K562 (cell line): ENCODE data around the gene OR1D5. TPM values are rescaled to one million over a fixed set of nuclear protein-coding genes. Genes with fewer than 3 reads are reported as not detected.

Experiments
- ATAC-seq: fragments of 200-7000 bp; cut with Tn5 transposase; 3 replicates; pipeline ENCODE4 v1.9.1; 2020; ENCODE audit warnings: moderate library complexity
- BruUV-seq: library from RNA; stranded (reverse); fragments of 400-500 nt; replicated peaks from 2 replicates; lab custom pipeline; 2021; lab: Mats Ljungman, UMichigan
- CTCF ChIA-PET: fragments of 300-600 bp; formaldehyde crosslinking; extraction: SDS; loops from one replicate; lab custom pipeline; 2021; ENCODE audit warnings: low intra/inter-chr PET ratio; lab: Yijun Ruan, JAX
- POLR2A ChIA-PET: fragments of 300-600, 350-650 bp; sonication (Branson Sonifier 250); formaldehyde crosslinking; extraction: SDS; loops from one replicate; lab custom pipeline; 2021; ENCODE audit warnings: antibody characterized with exemption, inconsistent platforms; lab: Yijun Ruan, JAX
- DNase-seq, 4 experiments: peaks; one replicate each; pipeline versions ENCODE4 v3.0.0 to v3.0.0-alpha.2; 2011 to 2018; ENCODE audit warnings: low spot score in 3 of 4, mixed read lengths in 3 of 4; ENCODE audit errors: extremely low read depth in 1 of 4
- FAIRE-seq: peaks from 2 replicates; lab custom pipeline; 2011; peaks lifted over from hg19 to GRCh38; lab: Jason Lieb, UNC
- H2AFZ ChIP-seq: 2 replicates; pipeline ENCODE4 v1.6.0; 2011; ENCODE audit warnings: low read depth, low read length, control low read depth, inconsistent platforms
- H3K27ac ChIP-seq: fragments of 200-600 bp; 3 replicates; pipeline ENCODE4 v1.8.0; 2011; ENCODE audit warnings: low read depth, mild to moderate bottlenecking, control low read depth, inconsistent platforms, low read length, moderate library complexity, mixed read lengths; ENCODE audit errors: extremely low read depth
- H3K27me3 ChIP-seq, 2 experiments: fragments of 300-600 bp in 1 of 2; 2 replicates in 1 of 2; 3 replicates in 1 of 2; pipeline versions ENCODE4 v1.6.0 to v1.8.0; 2011; ENCODE audit warnings: inconsistent platforms in 2 of 2, low read length in 2 of 2, mild to moderate bottlenecking in 1 of 2, mixed read lengths in 1 of 2, moderate library complexity in 1 of 2; ENCODE audit not compliant: control insufficient read depth in 2 of 2, insufficient read depth in 2 of 2
- H3K36me3 ChIP-seq: fragments of 300-600 bp; 3 replicates; pipeline ENCODE4 v1.8.0; 2011; ENCODE audit warnings: mild to moderate bottlenecking, low read length, inconsistent platforms; ENCODE audit not compliant: control insufficient read depth, insufficient read depth
- H3K4me1 ChIP-seq, 2 experiments: fragments of 200-600 bp in 1 of 2; replicated peaks in 1 of 2; 2 replicates in 1 of 2; 3 replicates in 1 of 2; pipeline versions ENCODE4 v1.5.1 to v1.8.0; 2011; ENCODE audit warnings: inconsistent platforms in 2 of 2, low read length in 2 of 2, mild to moderate bottlenecking in 1 of 2, mixed read lengths in 1 of 2, moderate library complexity in 1 of 2; ENCODE audit not compliant: control insufficient read depth in 2 of 2, insufficient read depth in 2 of 2
- H3K4me2 ChIP-seq: 2 replicates; pipeline ENCODE4 v1.6.1; 2011; ENCODE audit warnings: low read length, control low read depth, inconsistent platforms, mixed read lengths; ENCODE audit not compliant: insufficient read depth
- H3K4me3 ChIP-seq: fragments of 200-600 bp; sonication (generic), shearing (Covaris generic); 2 replicates; pipeline ENCODE4 v1.5.1; 2016; ENCODE audit warnings: control low read depth, inconsistent platforms
- H3K79me2 ChIP-seq: fragments of 200-600 bp; 3 replicates; pipeline ENCODE4 v1.8.0; 2011; ENCODE audit warnings: low read length, inconsistent platforms; ENCODE audit not compliant: control insufficient read depth, insufficient read depth
- H3K9ac ChIP-seq, 2 experiments: 2 replicates each; pipeline versions ENCODE4 v1.6.0 to v1.6.1; 2011; ENCODE audit warnings: low read depth in 2 of 2, low read length in 2 of 2, control low read depth in 1 of 2, inconsistent platforms in 1 of 2, mild to moderate bottlenecking in 1 of 2, mixed read lengths in 1 of 2; ENCODE audit not compliant: insufficient read depth in 1 of 2
- H3K9me1 ChIP-seq: one replicate; pipeline ENCODE4 v1.6.0; 2011; ENCODE audit warnings: inconsistent platforms, mild to moderate bottlenecking, low read length, moderate library complexity; ENCODE audit not compliant: control insufficient read depth, insufficient read depth
- H3K9me3 ChIP-seq: replicated peaks from 2 replicates; pipeline ENCODE4 v1.5.1; 2011; ENCODE audit warnings: low read depth, low read length, inconsistent platforms; ENCODE audit not compliant: control insufficient read depth, insufficient read depth
- H4K20me1 ChIP-seq: replicated peaks from 2 replicates; pipeline ENCODE4 v1.6.1; 2011; ENCODE audit warnings: low read length, inconsistent platforms, mixed read lengths; ENCODE audit not compliant: control insufficient read depth, insufficient read depth
- ARNT ChIP-seq, 2 experiments: fragments of 450-650 bp; IDR thresholded peaks; 2 replicates each; pipeline ENCODE4 v1.6.1; 2016; ENCODE audit warnings: mild to moderate bottlenecking in 1 of 2
- HDAC1 ChIP-seq, 2 experiments: fragments of 450-650 bp; IDR thresholded peaks; 2 replicates each; pipeline ENCODE4 v1.6.1; 2016 to 2017; ENCODE audit warnings: inconsistent platforms in 1 of 2, mild to moderate bottlenecking in 1 of 2, moderate library complexity in 1 of 2
- ILF3 ChIP-seq: fragments of 450-650 bp; IDR thresholded peaks from 2 replicates; pipeline ENCODE4 v1.6.1; 2018; ENCODE audit warnings: antibody characterized with exemption, mild to moderate bottlenecking, moderate library complexity, borderline replicate concordance
- LEF1 ChIP-seq: fragments of 450-650 bp; IDR thresholded peaks from 2 replicates; pipeline ENCODE4 v1.6.1; 2016; ENCODE audit warnings: mild to moderate bottlenecking
- MLLT1 ChIP-seq, 2 experiments: fragments of 450-650 bp; IDR thresholded peaks; 2 replicates each; pipeline ENCODE4 v1.6.1; 2016
- SMARCC2 ChIP-seq: fragments of 450-650 bp; IDR thresholded peaks from 2 replicates; pipeline ENCODE4 v1.6.1; 2017; ENCODE audit warnings: antibody characterized with exemption, moderate library complexity, mild to moderate bottlenecking, low read depth
- SNIP1 ChIP-seq: fragments of 450-650 bp; IDR thresholded peaks from 2 replicates; pipeline ENCODE4 v1.7.1; 2017; ENCODE audit warnings: low read depth, mild to moderate bottlenecking
- ZMIZ1 ChIP-seq, 2 experiments: fragments of 150-350 bp in 1 of 2; IDR thresholded peaks; 2 replicates each; pipeline ENCODE4 v1.6.1; 2012 to 2016; ENCODE audit warnings: low read depth in 2 of 2, low read length in 2 of 2, mild to moderate bottlenecking in 1 of 2, moderate library complexity in 1 of 2
- WGBS: fragments of 100-300 bp; shearing (Covaris generic); methylation state at CpG from one replicate; pipeline ENCODE4 v1.1.6; 2016; ENCODE audit warnings: low coverage, mixed read lengths; ENCODE audit not compliant: insufficient coverage; ENCODE audit errors: missing lambda C conversion rate; 5-methylcytosine and 5-hydroxymethylcytosine counted together
- in situ Hi-C: fragments of 300-500 bp; cut with MboI; formaldehyde crosslinking; loops from 4 replicates; pipeline ENCODE4 v1.15.0; 2018; ENCODE audit warnings: inconsistent platforms, mixed read lengths
- intact Hi-C: fragments of 100-400 bp; cut with micrococcal nuclease; formaldehyde crosslinking; loops from 2 replicates; pipeline ENCODE4 v1.14.2; 2022
- polyA plus RNA-seq, 8 experiments: library from polyadenylated mRNA; depleted of rRNA in 4 of 8; stranded (reverse) in 5 of 8; unstranded in 3 of 8; fragments of >200 nt; fragmentation: Nextera tagmentation in 2 of 8; fragmentation: Illumina TruSeq in 1 of 8; extraction: Ambion mirVana in 2 of 8; extraction: Trizol in 1 of 8; gene quantifications; 2 replicates each; pipeline versions ENCODE4 v1.2.1 to v1.2.3, GENCODE V29; 2011 to 2014; ENCODE audit warnings: inconsistent platforms in 1 of 8, missing spikeins in 1 of 8
- total RNA-seq, 7 experiments: library from RNA; depleted of rRNA in 6 of 7; stranded (reverse); fragments of >200 nt in 6 of 7; fragmentation: Illumina TruSeq in 2 of 7; extraction: Trizol in 2 of 7; gene quantifications; 2 replicates each; pipeline versions ENCODE4 v1.2.1 to v1.2.3, GENCODE V29; 2011 to 2021; ENCODE audit warnings: low replicate concordance in 1 of 7

OR1D5 gene
- total and polyA plus RNA-seq, 9 of the 15 experiments (the other 6 are each of a cell fraction or from before 2014, with no cell fraction given), result not detected

- DNase-seq (no peak), ATAC-seq (no peak), FAIRE-seq (no peak)
- Histone ChIP-seq H3K79me2 (no peaks in the 10 kb centered on the region), H3K9ac (no peak overlapping the region), H3K27me3 (peaks cover 0 to 33% of the 10 kb centered on the region in 2 experiments; a peak in 2 of 5 replicates), H2AFZ (no peak overlapping the region), H3K36me3 (no peaks in the 10 kb centered on the region), H3K4me1 (no peaks in the 10 kb centered on the region; a peak in 1 of 5 replicates), H3K27ac (no peak overlapping the region), H3K4me3 (no peak overlapping the region), H3K9me3 (no peaks in the 10 kb centered on the region), H4K20me1 (peaks cover 4% of the 10 kb centered on the region; the same call in 1 of the 2 replicates), H3K9me1 (no peaks in the 10 kb centered on the region), H3K4me2 (no peak overlapping the region)
- in situ Hi-C loops (no loop called here), intact Hi-C loops (no loop called here)
- TF ChIP-seq ILF3 (no peak), SMARCC2 (no peak), LEF1 (no peak), ARNT (IDR thresholded peaks at IDR 0.05) (no peak)
- 2% methylated on average over 17 of the region's 19 CpGs for WGBS
- BruUV-seq, result no TSS peak
- ChIA-PET POLR2A (no interaction called here), CTCF (no interaction called here)
These were observed 34.0 kb downstream of the OR1D5 start for GRCh38 chr17:3029213-3029913.

- H3K36me3 ChIP-seq, result no peaks in the 10 kb centered on the region
- no peaks in the 10 kb centered on the region; a peak in 1 of 5 replicates for H3K4me1 ChIP-seq
- no peak for DNase-seq
- ATAC-seq, result no peak
- POLR2A ChIA-PET, result no interaction called here
- H3K4me3 ChIP-seq, result no peak overlapping the region
- H3K27ac ChIP-seq, result no peak overlapping the region
- 12% methylated on average over 11 of the region's 18 CpGs for WGBS
- peaks cover 0 to 19% of the 10 kb centered on the region in 2 experiments; a peak in 2 of 5 replicates for H3K27me3 ChIP-seq
- H2AFZ ChIP-seq, result no peak overlapping the region
- BruUV-seq, result no TSS peak
- intact Hi-C loops (no loop called here), in situ Hi-C loops (no loop called here)
- FAIRE-seq, result no peak
- no peak overlapping the region for H3K4me2 ChIP-seq
- no peaks in the 10 kb centered on the region for H3K9me3 ChIP-seq
- CTCF ChIA-PET, result no interaction called here
- H3K9me1 ChIP-seq, result no peaks in the 10 kb centered on the region
- no peaks in the 10 kb centered on the region for H3K79me2 ChIP-seq
- H4K20me1 ChIP-seq, result no peaks in the 10 kb centered on the region
- no peak overlapping the region for H3K9ac ChIP-seq
- TF ChIP-seq SNIP1 (no peak), HDAC1 (IDR thresholded peaks at IDR 0.05) (no peak), MLLT1 (IDR thresholded peaks at IDR 0.05) (no peak), ZMIZ1 (IDR thresholded peaks at IDR 0.05; ENCODE audit: low read depth in 2 of 2, low read length in 2 of 2) (no peak)
These were observed 35.4 kb downstream of the OR1D5 start for GRCh38 chr17:3027786-3028532.
